ENCODE measurements around the gene SBF1. TPM values are rescaled to one million over a fixed set of nuclear protein-coding genes. Genes with fewer than 3 reads are reported as not detected.

SBF1 gene
- total and polyA plus RNA-seq, 2 of the 13 experiments (the other 11 are each of a cell fraction or from before 2014, with no cell fraction given), result 31.7 to 40.9 TPM

DNA sequence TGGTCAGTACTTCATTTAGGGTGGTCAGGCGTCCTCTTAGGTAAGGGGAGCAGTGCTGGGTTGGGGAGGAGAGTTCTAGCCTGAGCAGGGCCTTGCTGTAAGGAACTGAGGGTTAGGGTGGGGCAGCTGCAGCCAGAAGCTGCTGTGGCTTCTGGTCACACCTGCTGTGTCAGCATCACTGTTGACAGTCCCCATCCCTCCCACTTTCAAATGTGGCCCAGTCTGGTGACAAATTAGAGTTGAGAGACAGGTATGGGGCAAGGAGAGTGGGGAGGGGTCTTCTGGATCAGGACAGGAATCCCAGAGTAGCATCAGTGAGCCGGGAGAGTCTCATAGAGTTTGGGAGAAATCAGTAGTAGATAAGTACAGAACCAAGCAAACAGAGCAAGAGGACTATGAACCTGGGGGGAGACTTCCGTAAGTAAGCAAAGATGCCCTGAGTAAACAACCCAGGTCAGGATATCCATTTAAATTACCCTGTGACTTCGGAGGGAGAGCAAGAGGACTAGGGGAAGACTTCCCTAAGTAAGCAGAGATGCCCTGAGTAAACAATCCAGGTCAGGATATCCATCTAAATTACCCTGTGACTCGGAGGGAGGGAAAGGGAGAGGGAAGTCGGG is 78.0 kb downstream of the SBF1 start (continued):
- TF ChIP-seq, protein P1, sequence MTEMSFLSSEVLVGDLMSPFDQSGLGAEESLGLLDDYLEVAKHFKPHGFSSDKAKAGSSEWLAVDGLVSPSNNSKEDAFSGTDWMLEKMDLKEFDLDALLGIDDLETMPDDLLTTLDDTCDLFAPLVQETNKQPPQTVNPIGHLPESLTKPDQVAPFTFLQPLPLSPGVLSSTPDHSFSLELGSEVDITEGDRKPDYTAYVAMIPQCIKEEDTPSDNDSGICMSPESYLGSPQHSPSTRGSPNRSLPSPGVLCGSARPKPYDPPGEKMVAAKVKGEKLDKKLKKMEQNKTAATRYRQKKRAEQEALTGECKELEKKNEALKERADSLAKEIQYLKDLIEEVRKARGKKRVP (CRISPR knock-in tag; IDR thresholded peaks at IDR 0.05), result peak in 1 of 2 experiments; percentile 58; a peak in 1 of 4 replicates
- TF ChIP-seq CREM (IDR thresholded peaks at IDR 0.05) (peak; percentile 89), CREM (CRISPR knock-in tag; IDR thresholded peaks at IDR 0.05) (no peak), KLF15 (CRISPR knock-in tag; IDR thresholded peaks at IDR 0.05; ENCODE audit: borderline replicate concordance) (no peak), ZNF329 (CRISPR knock-in tag; IDR thresholded peaks at IDR 0.05; ENCODE audit: low read depth) (no peak; the same call in 1 of the 2 replicates), TEAD3 (CRISPR knock-in tag; optimal IDR thresholded peaks at IDR 0.05; ENCODE audit: borderline replicate concordance) (peak; percentile 67), ZKSCAN5 (CRISPR knock-in tag; IDR thresholded peaks at IDR 0.05) (no peak), ZFP36L1 (CRISPR knock-in tag; IDR thresholded peaks at IDR 0.05) (peak; percentile 69; the same call in 1 of the 2 replicates), KDM4B (CRISPR knock-in tag; IDR thresholded peaks at IDR 0.05) (peak; percentile 24; the same call in 1 of the 2 replicates), MED1 (CRISPR knock-in tag; IDR thresholded peaks at IDR 0.05) (peak; percentile 96), PHB2 (IDR thresholded peaks at IDR 0.05; ENCODE audit: partially characterized antibody) (no peak), MBNL3 (CRISPR knock-in tag; conservative IDR thresholded peaks at IDR 0.05) (no peak), FOXK2 (IDR thresholded peaks at IDR 0.05) (peak; percentile 63; the same call in 1 of the 2 replicates), EP300 (IDR thresholded peaks at IDR 0.05; ENCODE audit: low read depth in 2 of 2, low read length in 2 of 2) (peak in 1 of 2 experiments; percentile 97; a peak in 2 of 4 replicates), EP300 (CRISPR knock-in tag; IDR thresholded peaks at IDR 0.05; ENCODE audit: borderline replicate concordance) (peak; percentile 91), ZNF660 (CRISPR knock-in tag; IDR thresholded peaks at IDR 0.05; ENCODE audit: borderline replicate concordance, low read depth) (no peak), CAMTA2 (CRISPR knock-in tag; IDR thresholded peaks at IDR 0.05; ENCODE audit: borderline replicate concordance) (no peak), ISL2 (CRISPR knock-in tag; IDR thresholded peaks at IDR 0.05) (peak; percentile 97), ZNF256 (CRISPR knock-in tag; conservative IDR thresholded peaks at IDR 0.05) (no peak), NKX3-1 (CRISPR knock-in tag; IDR thresholded peaks at IDR 0.05) (peak; percentile 88; the same call in 1 of the 2 replicates), ZNF296 (CRISPR knock-in tag; conservative IDR thresholded peaks at IDR 0.05) (no peak), CCAR2 (optimal IDR thresholded peaks at IDR 0.05; ENCODE audit: low read depth, low read length) (peak; percentile 70)
- TF ChIP-seq, protein P2, sequence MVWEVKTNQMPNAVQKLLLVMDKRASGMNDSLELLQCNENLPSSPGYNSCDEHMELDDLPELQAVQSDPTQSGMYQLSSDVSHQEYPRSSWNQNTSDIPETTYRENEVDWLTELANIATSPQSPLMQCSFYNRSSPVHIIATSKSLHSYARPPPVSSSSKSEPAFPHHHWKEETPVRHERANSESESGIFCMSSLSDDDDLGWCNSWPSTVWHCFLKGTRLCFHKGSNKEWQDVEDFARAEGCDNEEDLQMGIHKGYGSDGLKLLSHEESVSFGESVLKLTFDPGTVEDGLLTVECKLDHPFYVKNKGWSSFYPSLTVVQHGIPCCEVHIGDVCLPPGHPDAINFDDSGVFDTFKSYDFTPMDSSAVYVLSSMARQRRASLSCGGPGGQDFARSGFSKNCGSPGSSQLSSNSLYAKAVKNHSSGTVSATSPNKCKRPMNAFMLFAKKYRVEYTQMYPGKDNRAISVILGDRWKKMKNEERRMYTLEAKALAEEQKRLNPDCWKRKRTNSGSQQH (CRISPR knock-in tag; IDR thresholded peaks at IDR 0.05; ENCODE audit: low read depth), result peak; percentile 68; the same call in 1 of the 2 replicates
- TF ChIP-seq, protein P3, sequence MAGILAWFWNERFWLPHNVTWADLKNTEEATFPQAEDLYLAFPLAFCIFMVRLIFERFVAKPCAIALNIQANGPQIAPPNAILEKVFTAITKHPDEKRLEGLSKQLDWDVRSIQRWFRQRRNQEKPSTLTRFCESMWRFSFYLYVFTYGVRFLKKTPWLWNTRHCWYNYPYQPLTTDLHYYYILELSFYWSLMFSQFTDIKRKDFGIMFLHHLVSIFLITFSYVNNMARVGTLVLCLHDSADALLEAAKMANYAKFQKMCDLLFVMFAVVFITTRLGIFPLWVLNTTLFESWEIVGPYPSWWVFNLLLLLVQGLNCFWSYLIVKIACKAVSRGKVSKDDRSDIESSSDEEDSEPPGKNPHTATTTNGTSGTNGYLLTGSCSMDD (CRISPR knock-in tag; IDR thresholded peaks at IDR 0.05), result no peak
- TF ChIP-seq, protein P4, sequence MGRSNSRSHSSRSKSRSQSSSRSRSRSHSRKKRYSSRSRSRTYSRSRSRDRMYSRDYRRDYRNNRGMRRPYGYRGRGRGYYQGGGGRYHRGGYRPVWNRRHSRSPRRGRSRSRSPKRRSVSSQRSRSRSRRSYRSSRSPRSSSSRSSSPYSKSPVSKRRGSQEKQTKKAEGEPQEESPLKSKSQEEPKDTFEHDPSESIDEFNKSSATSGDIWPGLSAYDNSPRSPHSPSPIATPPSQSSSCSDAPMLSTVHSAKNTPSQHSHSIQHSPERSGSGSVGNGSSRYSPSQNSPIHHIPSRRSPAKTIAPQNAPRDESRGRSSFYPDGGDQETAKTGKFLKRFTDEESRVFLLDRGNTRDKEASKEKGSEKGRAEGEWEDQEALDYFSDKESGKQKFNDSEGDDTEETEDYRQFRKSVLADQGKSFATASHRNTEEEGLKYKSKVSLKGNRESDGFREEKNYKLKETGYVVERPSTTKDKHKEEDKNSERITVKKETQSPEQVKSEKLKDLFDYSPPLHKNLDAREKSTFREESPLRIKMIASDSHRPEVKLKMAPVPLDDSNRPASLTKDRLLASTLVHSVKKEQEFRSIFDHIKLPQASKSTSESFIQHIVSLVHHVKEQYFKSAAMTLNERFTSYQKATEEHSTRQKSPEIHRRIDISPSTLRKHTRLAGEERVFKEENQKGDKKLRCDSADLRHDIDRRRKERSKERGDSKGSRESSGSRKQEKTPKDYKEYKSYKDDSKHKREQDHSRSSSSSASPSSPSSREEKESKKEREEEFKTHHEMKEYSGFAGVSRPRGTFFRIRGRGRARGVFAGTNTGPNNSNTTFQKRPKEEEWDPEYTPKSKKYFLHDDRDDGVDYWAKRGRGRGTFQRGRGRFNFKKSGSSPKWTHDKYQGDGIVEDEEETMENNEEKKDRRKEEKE (IDR thresholded peaks at IDR 0.05), result no peak

All from HepG2 (cell line).